NOMO-1 treated with dmso at 0.1 percent for 144 hours (cell line): ENCODE measurements around the gene KATNBL1.

ENCODE experiments used
- DNase-seq: peaks from one replicate; lab custom pipeline; 2025; ENCODE audit not compliant: unreplicated experiment; lab: John Stamatoyannopoulos, UW

The KATNBL1 gene

DNA sequence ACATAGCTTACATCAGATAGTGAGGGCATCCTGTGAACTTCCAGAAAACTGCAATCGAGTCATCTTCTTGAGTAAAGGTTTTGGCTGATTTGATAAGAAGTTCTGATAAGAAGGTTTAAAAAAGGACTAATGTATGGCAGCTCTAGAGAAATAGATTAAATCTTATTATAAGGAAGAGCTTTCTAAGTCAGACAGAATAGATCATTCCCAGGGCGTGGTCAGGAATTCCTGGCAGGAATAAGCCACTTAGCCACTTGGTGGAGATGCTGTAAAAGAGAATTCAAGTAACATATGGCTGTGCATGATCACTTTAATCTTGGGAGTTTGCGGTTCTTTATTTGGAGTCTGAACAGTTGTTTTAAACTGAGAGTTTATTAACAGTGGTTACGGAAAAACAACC, 90.6 kb downstream of the KATNBL1 start:
- no peak for DNase-seq

DNA sequence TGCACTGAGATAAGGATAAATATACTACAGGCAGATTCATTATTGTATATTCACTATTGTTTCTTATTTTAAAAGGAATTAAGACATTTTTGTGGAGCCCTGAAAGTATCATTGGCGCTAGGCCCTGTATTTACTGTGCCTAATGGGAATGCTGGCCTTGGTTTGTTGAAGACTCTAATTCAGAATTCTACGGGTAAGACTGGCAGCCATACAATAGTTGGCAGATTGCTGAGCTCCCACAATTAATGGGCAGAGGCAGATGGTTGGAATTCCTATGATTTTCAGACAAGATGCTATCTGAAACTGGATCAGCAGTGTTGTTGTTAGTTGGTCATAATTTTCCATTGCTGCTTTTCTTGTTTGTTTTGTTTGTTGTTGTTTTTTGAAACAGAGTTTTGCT, 93.3 kb downstream of the KATNBL1 start:
- DNase-seq = no peak

DNA sequence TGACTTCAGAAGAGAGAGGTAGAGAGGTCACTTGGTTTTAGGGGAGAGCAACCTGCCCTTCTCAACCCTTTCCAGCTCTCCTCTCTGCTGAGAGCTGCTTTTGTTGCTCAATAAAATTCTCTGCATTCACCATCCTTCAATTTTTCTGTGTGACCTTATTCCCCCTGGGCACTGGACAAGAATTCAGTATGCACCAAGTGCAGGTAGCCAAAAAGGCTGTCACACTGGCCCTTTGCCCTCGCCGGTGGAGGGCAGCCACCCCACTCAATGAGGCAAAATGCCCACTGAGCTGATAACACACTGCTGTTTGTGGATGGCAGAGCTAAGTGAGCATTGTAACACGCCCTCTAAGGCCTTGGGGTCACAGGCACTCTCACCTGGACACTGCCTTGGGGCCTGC, 95.2 kb downstream of the KATNBL1 start:
- DNase-seq = no peak

DNA sequence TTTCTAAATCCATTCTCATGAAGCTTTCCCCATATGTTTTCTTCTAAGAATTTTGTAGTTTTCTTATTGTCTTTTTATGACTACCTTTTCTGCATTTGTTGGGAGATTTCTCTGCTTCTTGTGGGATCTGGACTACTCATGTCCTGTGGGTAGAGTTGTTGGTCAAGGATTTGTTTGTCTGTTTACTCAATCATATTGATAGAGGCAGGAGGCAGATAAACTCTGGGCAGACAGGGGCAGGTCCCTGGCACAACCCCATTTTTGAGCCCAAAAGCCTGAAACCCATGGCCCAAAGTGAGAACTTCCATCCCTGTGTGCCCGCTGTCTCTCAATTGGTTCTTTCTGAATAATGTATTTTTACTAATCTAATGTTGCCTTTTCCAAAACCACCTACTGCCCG, 95.7 kb downstream of the KATNBL1 start:
- no peak for DNase-seq

DNA sequence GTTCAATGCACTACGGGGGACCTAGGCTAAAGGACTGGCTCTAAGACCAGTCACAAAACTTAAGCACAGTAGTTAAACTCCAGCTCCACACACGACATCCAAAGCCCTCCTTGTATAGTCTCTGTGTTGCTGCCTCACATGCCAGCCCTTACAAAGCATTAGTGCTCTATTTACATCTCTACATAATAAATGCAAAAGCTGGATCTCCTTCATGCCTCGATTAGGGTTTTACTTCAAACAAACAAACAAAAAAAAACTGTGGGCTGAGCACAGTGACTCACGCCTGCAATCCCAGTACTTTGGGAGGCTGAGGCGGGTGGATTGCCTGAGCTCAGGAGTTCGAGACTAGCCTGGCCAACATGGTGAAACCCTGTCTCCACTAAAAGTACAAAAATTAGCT, 98.4 kb downstream of the KATNBL1 start:
- DNase-seq = no peak

DNA sequence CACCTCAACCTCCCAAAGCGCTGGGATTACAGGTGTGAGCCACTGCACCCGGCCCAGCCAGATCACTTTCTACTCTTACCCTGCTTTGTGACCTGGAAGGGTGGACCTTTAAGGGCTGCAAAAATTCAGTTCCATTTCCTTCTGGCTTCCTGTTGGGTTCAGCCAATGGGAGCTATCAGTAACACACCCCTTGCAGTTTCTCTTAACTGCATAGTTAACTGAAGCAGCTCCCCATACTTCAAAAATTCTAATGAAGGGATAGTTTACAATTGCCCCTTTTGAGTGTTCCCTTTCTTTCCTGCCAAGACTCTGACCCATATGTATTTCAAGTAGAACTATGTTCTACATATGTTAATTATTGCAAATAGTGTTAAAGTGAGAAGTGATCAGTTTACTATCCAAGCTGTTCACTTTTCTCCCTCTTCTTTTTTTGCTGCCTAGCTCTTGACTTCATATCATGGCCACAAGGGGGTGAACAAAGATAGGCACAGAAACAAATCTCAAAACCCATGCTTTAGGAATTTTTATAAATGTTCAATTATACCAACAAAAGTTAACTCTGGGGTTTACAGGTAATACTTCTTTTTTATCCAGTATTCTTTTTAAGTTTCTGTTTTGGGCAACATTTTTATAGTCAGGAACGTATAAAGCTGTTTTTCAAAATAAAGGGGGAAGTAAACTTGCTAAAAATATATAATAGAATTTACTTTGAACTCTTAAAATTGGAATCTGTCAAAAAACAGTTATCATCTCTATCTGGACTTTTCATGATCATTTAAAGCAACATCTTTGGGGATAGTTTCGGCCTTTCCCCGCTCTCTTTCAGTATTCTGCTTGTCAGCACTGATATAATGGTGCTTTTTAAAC, 99.9 kb downstream of the KATNBL1 start:
- peak; percentile 4 for DNase-seq

DNA sequence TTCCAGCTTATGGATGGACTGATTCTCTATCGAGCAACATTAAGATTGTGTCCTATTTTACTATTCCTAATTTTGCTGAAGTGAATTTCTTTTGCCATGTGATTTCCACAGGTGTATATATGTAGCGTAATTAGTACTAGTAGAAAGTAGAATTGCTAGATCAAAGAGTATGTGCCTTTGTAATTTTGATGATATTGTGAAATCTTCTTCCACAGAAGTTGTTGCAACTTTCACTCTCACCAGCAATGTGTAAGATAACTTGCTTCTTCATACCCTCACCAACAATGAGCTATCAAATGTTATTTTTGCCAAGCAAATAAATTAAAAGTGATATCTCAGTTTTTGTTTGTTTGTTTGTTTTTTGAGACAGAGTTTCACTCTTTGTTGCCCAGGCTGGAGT, 102.6 kb downstream of the KATNBL1 start:
- DNase-seq = no peak

DNA sequence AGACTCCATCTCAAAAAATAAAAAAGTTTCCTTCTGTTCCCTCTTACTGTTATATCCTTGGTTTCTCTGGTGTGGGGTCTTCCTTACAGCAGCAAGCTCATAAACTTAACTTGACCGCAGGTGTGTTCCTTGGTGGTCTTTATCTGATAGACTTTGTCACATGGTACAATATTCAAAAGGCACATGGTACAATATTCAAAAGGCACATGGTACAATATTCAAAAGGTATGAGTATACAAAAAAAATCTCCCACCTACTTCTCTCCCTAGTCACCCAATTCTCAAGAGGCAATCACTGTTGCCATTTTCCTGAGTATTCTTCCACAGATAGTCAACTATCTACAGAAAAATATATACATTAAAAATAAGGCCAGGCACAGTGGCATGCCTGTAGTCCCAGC, 103.5 kb downstream of the KATNBL1 start:
- no peak for DNase-seq

DNA sequence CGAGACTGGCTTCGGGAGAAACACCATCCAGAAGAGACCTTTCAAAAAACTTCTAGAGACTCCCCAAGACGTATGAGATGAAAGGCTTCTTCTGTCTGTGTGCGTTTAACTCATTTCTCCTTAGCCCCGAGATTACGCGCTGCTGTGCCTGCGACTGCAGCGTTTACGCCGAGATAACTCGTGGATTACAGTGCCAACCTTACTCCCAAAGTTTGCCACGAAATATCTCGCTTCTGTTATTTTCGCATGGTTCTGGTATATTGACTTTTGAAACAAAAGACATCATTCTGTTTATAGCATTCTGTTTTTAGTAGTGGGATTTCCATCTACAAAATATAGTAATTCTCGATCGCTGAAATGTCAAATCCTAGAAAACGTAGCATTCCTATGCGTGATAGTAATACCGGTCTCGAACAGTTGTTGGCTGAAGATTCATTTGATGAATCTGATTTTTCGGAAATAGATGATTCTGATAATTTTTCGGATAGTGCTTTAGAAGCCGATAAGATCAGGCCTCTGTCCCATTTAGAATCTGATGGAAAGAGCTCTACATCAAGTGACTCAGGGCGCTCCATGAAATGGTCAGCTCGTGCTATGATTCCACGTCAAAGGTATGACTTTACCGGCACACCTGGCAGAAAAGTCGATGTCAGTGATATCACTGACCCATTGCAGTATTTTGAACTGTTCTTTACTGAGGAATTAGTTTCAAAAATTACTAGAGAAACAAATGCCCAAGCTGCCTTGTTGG, 107.5 kb downstream of the KATNBL1 start:
- no peak for DNase-seq

DNA sequence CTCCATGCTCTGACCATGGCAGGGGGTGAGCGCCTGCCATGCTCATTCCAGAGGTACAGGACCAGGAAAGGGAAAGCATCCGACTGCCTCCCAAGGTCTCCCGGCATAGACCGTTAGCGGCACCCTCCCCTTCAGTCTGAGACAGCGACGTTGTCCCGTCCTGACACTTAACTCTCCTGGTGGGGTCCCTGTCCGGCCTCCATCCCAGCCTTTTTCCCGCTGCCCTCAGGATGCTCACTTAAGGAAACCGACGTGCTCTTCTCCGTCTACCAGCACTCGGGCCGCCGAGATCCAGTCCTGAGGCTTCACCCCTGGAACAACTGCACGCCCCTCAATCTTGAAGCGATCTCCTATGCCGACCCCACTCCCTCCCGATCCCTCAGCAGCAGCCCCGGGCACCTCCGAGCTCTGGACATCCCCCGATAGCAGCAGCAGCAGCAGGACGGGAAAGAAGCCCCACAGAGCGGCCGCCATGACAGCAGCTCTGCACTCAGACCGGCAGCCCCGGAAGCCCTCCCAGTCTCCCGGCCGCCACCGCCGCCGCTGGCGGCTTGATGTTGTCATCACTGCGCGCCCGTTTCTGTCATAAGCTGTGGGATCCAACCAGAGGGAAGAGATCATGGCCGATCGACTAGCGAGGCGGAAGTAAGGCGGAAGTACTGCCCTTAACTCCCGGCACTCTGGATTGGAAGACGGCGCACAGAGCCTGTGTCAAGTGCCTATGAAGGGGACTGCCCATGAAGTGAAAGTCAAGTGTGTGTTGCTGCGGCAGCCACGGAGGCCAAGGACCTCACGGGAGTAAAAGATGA, 108.3 kb downstream of the KATNBL1 start, which contains the start of the genes EMC7 and PGBD4:
Gene EMC7, minus strand, starts transcription at position 497 of the 809 bp plus-strand sequence. Its CDS starts 23 bp downstream, at position 474.
Gene PGBD4, plus strand, starts transcription at position 718 of the 809 bp plus-strand sequence. CDS start 449 bp downstream, outside the sequence.
- DNase-seq = peak; percentile 98

DNA sequence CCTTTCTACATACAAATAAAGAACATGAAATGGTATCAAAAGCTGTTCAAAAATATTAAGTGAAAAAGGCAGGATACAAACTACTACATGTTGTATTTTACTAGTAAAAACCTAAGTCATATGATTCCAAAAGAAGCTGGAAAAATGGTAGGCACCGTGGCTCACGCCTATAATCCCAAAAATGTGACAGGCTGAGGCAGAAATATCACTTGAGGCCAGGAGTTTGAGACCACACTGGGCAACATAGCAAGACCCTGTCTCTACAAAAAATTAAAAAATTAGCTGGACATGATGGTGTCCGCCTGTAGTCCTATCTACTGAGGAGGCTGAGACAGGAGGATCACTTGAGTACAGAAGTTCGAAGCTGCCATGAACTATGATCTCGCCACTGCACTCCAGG, 110.0 kb downstream of the KATNBL1 start:
- DNase-seq = no peak
